GM13977 (cell line): ENCODE data around the gene FSTL4.

Source experiments
- DNase-seq: peaks from one replicate; pipeline ENCODE4 v3.0.0; 2012; ENCODE audit warnings: low spot score
- in situ Hi-C: fragments of 300-500 bp; cut with MboI; formaldehyde crosslinking; loops from one replicate; pipeline ENCODE4 v1.12.0; 2022; ENCODE audit warnings: low sequenced_read_pairs, low pct_unique_long_range_greater_than_20kb, mixed read lengths, inconsistent platforms; ENCODE audit not compliant: unreplicated experiment
- TF ChIP-seq, protein P1 (sequence below): IDR thresholded peaks from 2 replicates; pipeline ENCODE4 v1.5.1; 2012; ENCODE audit warnings: mild to moderate bottlenecking, control low read depth; ENCODE audit not compliant: insufficient read depth; ENCODE audit errors: extremely low read depth, missing control alignments

Gene FSTL4

GRCh38 chr5:133613184-133613583, 843 bp upstream of the FSTL4 start:
- TF ChIP-seq, protein P1, sequence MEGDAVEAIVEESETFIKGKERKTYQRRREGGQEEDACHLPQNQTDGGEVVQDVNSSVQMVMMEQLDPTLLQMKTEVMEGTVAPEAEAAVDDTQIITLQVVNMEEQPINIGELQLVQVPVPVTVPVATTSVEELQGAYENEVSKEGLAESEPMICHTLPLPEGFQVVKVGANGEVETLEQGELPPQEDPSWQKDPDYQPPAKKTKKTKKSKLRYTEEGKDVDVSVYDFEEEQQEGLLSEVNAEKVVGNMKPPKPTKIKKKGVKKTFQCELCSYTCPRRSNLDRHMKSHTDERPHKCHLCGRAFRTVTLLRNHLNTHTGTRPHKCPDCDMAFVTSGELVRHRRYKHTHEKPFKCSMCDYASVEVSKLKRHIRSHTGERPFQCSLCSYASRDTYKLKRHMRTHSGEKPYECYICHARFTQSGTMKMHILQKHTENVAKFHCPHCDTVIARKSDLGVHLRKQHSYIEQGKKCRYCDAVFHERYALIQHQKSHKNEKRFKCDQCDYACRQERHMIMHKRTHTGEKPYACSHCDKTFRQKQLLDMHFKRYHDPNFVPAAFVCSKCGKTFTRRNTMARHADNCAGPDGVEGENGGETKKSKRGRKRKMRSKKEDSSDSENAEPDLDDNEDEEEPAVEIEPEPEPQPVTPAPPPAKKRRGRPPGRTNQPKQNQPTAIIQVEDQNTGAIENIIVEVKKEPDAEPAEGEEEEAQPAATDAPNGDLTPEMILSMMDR, result no peak
- in situ Hi-C loops, result no loop called here
- no peak for DNase-seq

DNA sequence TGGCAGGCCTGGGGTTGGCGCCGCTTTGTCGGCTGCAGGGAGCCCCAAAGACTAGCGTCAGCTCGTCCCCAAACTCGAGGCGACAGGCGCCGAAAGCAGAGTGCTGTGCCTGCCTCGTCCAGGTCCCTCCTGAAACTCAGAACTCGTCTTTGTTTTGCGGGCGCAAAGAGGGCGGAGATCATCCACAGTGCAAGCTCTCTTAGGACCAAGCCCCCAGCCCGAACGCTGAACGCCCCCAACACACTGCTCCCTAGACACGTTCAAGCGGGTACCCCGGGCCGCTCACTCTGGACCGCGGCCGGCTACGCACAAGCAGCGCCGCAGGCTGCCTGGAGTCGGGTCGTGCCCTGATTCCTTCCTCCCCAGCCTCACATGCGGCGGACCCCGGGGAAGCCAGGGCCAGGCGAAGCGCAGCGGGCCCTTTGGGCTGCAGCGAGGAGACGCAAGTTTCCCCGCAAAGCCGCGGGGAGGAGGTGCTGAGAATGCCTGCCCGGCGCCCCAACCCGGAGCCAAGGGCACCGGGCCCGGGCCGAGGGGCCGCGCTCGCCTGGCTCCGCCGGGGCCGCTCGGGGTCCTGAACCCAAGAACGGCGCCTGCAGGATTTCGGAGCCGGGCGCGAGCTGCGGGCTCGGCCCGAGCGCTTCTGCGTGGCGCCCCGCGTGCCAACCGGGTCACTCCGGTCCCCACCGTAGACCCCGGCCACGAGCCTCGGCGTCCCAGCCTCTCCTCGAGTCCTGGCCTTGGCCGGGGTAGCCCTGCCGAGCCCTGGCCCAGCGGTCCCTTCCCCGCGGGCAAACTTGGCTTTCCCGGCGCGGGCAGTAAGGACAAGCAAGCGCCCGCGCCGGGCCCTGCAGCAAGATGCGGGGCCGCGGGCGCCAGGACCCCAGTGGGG, 738 bp downstream of the FSTL4 start:
- TF ChIP-seq, protein P1, result no peak
- in situ Hi-C loops, result no loop called here
- DNase-seq, result peak; percentile 41

- TF ChIP-seq, protein P1, result peak; percentile 52
- peak; percentile 80 for DNase-seq
- in situ Hi-C loops, result no loop called here
Observed at GRCh38 chr5:133610489-133611356, 1.6 kb downstream of the FSTL4 start.

DNA sequence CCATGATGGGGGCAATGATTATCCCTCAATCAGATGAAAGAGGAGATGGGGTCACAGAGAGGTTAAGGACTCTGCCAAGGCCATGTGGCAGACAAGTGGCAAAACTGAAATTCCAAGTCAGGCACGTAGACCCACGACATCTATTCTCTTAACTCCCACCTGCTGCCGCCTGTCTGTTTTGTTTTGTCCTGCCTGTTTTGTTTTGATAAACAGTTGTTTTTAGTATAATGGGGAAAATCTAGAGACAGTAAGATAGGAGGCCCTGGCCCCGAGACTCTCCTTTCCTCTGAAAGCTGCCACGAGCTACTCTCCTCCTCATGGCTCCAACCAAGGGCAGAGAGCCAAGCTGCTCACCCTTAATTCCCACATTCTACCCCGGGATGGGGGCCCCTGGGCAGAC, 4.9 kb downstream of the FSTL4 start:
- TF ChIP-seq, protein P1, result no peak
- no peak for DNase-seq
- in situ Hi-C loops, result no loop called here

GRCh38 chr5:133606835-133607234, 5.5 kb downstream of the FSTL4 start:
- in situ Hi-C loops, result no loop called here
- TF ChIP-seq, protein P1, result no peak
- DNase-seq, result no peak

- TF ChIP-seq, protein P1, result no peak
Observed at GRCh38 chr5:133605323-133605722, 7.0 kb downstream of the FSTL4 start.

More at GRCh38 chr5:133605323-133605722, 7.0 kb downstream of the FSTL4 start:
- no peak for DNase-seq
- in situ Hi-C loops, result no loop called here
